ENCODE results near the gene RXRB. TPM values are rescaled to one million over a fixed set of nuclear protein-coding genes. Genes with fewer than 3 reads are reported as not detected.

Gene RXRB
- total and polyA plus RNA-seq, 10 of the 15 experiments (the other 5 are each of a cell fraction or from before 2014, with no cell fraction given), result 0.71 to 35.0 (median 20.4) TPM

GRCh38 chr6:33156964-33157363, 43.5 kb downstream of the RXRB start:
- RAD21 ChIA-PET (ENCODE audit: unreplicated experiment), result interaction anchor here (0.7 to 1.0 kb wide), 3 partner anchors 16 to 41 kb away, joined by 3 read pairs; no protein-coding TSS in a partner anchor
- H3K27ac ChIP-seq (ENCODE audit: control insufficient read depth, insufficient read depth), result no peak overlapping the region
- no peak overlapping the region for H3K4me3 ChIP-seq
- H3K9ac ChIP-seq (ENCODE audit: control insufficient read depth, insufficient read depth, low read length), result no peak overlapping the region
- no peak for ATAC-seq
- no peaks in the 10 kb centered on the region for H3K79me2 ChIP-seq (ENCODE audit: control insufficient read depth, insufficient read depth, low read length)
- CTCF ChIA-PET, result interaction anchor here (1.0 to 14.9 kb wide), 6 partner anchors 9 to 90 kb away, joined by 3 to 184 read pairs (median 60); no protein-coding TSS in a partner anchor
- WGBS (ENCODE audit: insufficient coverage, insufficient replicate concordance, low lambda C conversion rate, missing lambda C conversion rate), result 34% methylated on average over 2 of the region's 2 CpGs
- in situ Hi-C loops (cut with MboI) (no loop called here), intact Hi-C loops (cut with micrococcal nuclease; ENCODE audit: unreplicated experiment) (no loop called here)
- H3K36me3 ChIP-seq (ENCODE audit: control insufficient read depth in 2 of 2, insufficient read depth in 2 of 2, low read length in 1 of 2), result no peaks in the 10 kb centered on the region
- POLR2A ChIA-PET, result interaction anchor here (0.6 to 2.0 kb wide), 3 partner anchors 17 to 224 kb away, joined by 3 to 5 read pairs (median 4); no protein-coding TSS in a partner anchor
- H4K20me1 ChIP-seq (ENCODE audit: control insufficient read depth, insufficient read depth), result no peaks in the 10 kb centered on the region
- H3K4me2 ChIP-seq (ENCODE audit: control insufficient read depth, insufficient read depth), result no peak overlapping the region
- SMC1A ChIA-PET (ENCODE audit: uncharacterized antibody, unreplicated experiment), result interaction anchor here (0.9 to 3.5 kb wide), 7 partner anchors 7 to 43 kb away, joined by 3 to 21 read pairs (median 4); no protein-coding TSS in a partner anchor
- no peak for DNase-seq (ENCODE audit: low read depth, low spot score)
- TF ChIP-seq SIX5 (IDR thresholded peaks at IDR 0.05; ENCODE audit: low read depth, low read length, severe bottlenecking) (no peak), ZNF24 (IDR thresholded peaks at IDR 0.05) (no peak), IRF4 (IDR thresholded peaks at IDR 0.05; ENCODE audit: low read depth, low read length) (no peak), SPI1 (IDR thresholded peaks at IDR 0.05; ENCODE audit: borderline replicate concordance, insufficient read depth, low read depth, low read length) (no peak), NFYB (IDR thresholded peaks at IDR 0.05; ENCODE audit: insufficient read depth, low read depth, low read length) (no peak), MEF2A (IDR thresholded peaks at IDR 0.05; ENCODE audit: insufficient read depth, low read depth, low read length) (no peak), RBBP5 (conservative IDR thresholded peaks at IDR 0.05) (no peak), SUPT20H (IDR thresholded peaks at IDR 0.05; ENCODE audit: borderline replicate concordance, control insufficient read depth, low read depth, low read length) (no peak), HDAC2 (IDR thresholded peaks at IDR 0.05) (no peak), ZBTB4 (CRISPR knock-in tag; IDR thresholded peaks at IDR 0.05) (no peak), BACH1 (IDR thresholded peaks at IDR 0.05; ENCODE audit: borderline replicate concordance) (no peak), JUND (IDR thresholded peaks at IDR 0.05; ENCODE audit: low read depth, low read length) (no peak)
- TF ChIP-seq, protein P1, sequence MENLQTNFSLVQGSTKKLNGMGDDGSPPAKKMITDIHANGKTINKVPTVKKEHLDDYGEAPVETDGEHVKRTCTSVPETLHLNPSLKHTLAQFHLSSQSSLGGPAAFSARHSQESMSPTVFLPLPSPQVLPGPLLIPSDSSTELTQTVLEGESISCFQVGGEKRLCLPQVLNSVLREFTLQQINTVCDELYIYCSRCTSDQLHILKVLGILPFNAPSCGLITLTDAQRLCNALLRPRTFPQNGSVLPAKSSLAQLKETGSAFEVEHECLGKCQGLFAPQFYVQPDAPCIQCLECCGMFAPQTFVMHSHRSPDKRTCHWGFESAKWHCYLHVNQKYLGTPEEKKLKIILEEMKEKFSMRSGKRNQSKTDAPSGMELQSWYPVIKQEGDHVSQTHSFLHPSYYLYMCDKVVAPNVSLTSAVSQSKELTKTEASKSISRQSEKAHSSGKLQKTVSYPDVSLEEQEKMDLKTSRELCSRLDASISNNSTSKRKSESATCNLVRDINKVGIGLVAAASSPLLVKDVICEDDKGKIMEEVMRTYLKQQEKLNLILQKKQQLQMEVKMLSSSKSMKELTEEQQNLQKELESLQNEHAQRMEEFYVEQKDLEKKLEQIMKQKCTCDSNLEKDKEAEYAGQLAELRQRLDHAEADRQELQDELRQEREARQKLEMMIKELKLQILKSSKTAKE (IDR thresholded peaks at IDR 0.05; ENCODE audit: low read depth, poor library complexity, severe bottlenecking), result no peak
- TF ChIP-seq, protein P2, sequence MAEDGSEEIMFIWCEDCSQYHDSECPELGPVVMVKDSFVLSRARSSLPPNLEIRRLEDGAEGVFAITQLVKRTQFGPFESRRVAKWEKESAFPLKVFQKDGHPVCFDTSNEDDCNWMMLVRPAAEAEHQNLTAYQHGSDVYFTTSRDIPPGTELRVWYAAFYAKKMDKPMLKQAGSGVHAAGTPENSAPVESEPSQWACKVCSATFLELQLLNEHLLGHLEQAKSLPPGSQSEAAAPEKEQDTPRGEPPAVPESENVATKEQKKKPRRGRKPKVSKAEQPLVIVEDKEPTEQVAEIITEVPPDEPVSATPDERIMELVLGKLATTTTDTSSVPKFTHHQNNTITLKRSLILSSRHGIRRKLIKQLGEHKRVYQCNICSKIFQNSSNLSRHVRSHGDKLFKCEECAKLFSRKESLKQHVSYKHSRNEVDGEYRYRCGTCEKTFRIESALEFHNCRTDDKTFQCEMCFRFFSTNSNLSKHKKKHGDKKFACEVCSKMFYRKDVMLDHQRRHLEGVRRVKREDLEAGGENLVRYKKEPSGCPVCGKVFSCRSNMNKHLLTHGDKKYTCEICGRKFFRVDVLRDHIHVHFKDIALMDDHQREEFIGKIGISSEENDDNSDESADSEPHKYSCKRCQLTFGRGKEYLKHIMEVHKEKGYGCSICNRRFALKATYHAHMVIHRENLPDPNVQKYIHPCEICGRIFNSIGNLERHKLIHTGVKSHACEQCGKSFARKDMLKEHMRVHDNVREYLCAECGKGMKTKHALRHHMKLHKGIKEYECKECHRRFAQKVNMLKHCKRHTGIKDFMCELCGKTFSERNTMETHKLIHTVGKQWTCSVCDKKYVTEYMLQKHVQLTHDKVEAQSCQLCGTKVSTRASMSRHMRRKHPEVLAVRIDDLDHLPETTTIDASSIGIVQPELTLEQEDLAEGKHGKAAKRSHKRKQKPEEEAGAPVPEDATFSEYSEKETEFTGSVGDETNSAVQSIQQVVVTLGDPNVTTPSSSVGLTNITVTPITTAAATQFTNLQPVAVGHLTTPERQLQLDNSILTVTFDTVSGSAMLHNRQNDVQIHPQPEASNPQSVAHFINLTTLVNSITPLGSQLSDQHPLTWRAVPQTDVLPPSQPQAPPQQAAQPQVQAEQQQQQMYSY (CRISPR knock-in tag; IDR thresholded peaks at IDR 0.05), result no peak
- FAIRE-seq, result no peak
- H3K4me1 ChIP-seq (ENCODE audit: control insufficient read depth, insufficient read depth, low read length), result peaks cover 4% of the 10 kb centered on the region
- no peaks in the 10 kb centered on the region; the same call in 2 of the 3 replicates for H3K9me3 ChIP-seq (replicated peaks; ENCODE audit: control insufficient read depth, insufficient read depth, low read length)
- no peak overlapping the region for H2AFZ ChIP-seq (ENCODE audit: control insufficient read depth, low read depth, low read length)
- no TSS peak for BruUV-seq (replicated peaks)
- no peaks in the 10 kb centered on the region; a peak in 1 of 4 replicates for H3K27me3 ChIP-seq (replicated peaks in 1 of 2; ENCODE audit: control insufficient read depth in 2 of 2, insufficient read depth in 2 of 2, low read length in 1 of 2)

All from GM12878 (cell line).